ENCODE results near the gene PIM2.
A peak's percentile ranks its signal among the peaks of the same experiment; 100 is the strongest.

The PIM2 gene

GRCh38 chrX:48918643-48919340, at the start of gene PIM2:
Gene PIM2 (minus strand): TSS chrX:48919024. CDS start chrX:48918834, 190 bp downstream.
- TF ChIP-seq ZNF274 (IDR thresholded peaks at IDR 0.05; ENCODE audit: low read depth, low read length) = no peak
- H3K4me3 ChIP-seq (ENCODE audit: low read length) = peak within 1 kb of the TSS; percentile 84

- no peak for TF ChIP-seq ZNF274 (IDR thresholded peaks at IDR 0.05; ENCODE audit: low read depth, low read length)
- no peak overlapping the region for H3K4me3 ChIP-seq (ENCODE audit: low read length)
These were observed 49.6 kb upstream of the PIM2 start for GRCh38 chrX:48968377-48968776.

GRCh38 chrX:48966796-48967579, 48.2 kb upstream of the PIM2 start:
- TF ChIP-seq ZNF274 (IDR thresholded peaks at IDR 0.05; ENCODE audit: low read depth, low read length) = no peak
- H3K4me3 ChIP-seq (ENCODE audit: low read length) = no peak overlapping the region

GRCh38 chrX:48965959-48966358, 47.1 kb upstream of the PIM2 start:
- no peak overlapping the region for H3K4me3 ChIP-seq (ENCODE audit: low read length)
- TF ChIP-seq ZNF274 (IDR thresholded peaks at IDR 0.05; ENCODE audit: low read depth, low read length) = no peak

GRCh38 chrX:48961585-48962091, 42.8 kb upstream of the PIM2 start:
- H3K4me3 ChIP-seq (ENCODE audit: low read length) = no peak overlapping the region

GRCh38 chrX:48960291-48960690, 41.5 kb upstream of the PIM2 start:
- no peak for TF ChIP-seq ZNF274 (IDR thresholded peaks at IDR 0.05; ENCODE audit: low read depth, low read length)
- no peak overlapping the region for H3K4me3 ChIP-seq (ENCODE audit: low read length)

More at GRCh38 chrX:48961585-48962091, 42.8 kb upstream of the PIM2 start:
- no peak for TF ChIP-seq ZNF274 (IDR thresholded peaks at IDR 0.05; ENCODE audit: low read depth, low read length)

- no peak for TF ChIP-seq ZNF274 (IDR thresholded peaks at IDR 0.05; ENCODE audit: low read depth, low read length)
- H3K4me3 ChIP-seq (ENCODE audit: low read length) = peak overlapping the region; percentile 75; the same call in 1 of the 2 replicates
These were observed 39.8 kb upstream of the PIM2 start for GRCh38 chrX:48958635-48959094.

GRCh38 chrX:48957827-48958634, 39.2 kb upstream of the PIM2 start:
- TF ChIP-seq ZNF274 (IDR thresholded peaks at IDR 0.05; ENCODE audit: low read depth, low read length) = no peak
- peak overlapping the region; percentile 75; the same call in 1 of the 2 replicates for H3K4me3 ChIP-seq (ENCODE audit: low read length)

GRCh38 chrX:48957477-48957826, 38.6 kb upstream of the PIM2 start, which contains the start of gene OTUD5:
Gene OTUD5 (minus strand): TSS chrX:48957607. CDS start chrX:48957570, 37 bp downstream.
- no peak for TF ChIP-seq ZNF274 (IDR thresholded peaks at IDR 0.05; ENCODE audit: low read depth, low read length)
- H3K4me3 ChIP-seq (ENCODE audit: low read length) = peak within 1 kb of the TSS; percentile 71

- H3K4me3 ChIP-seq (ENCODE audit: low read length) = peak overlapping the region; percentile 71
- TF ChIP-seq ZNF274 (IDR thresholded peaks at IDR 0.05; ENCODE audit: low read depth, low read length) = no peak
These were observed 38.0 kb upstream of the PIM2 start for GRCh38 chrX:48956728-48957414.

- no peak overlapping the region for H3K4me3 ChIP-seq (ENCODE audit: low read length)
- no peak for TF ChIP-seq ZNF274 (IDR thresholded peaks at IDR 0.05; ENCODE audit: low read depth, low read length)
These were observed 29.8 kb upstream of the PIM2 start for GRCh38 chrX:48948589-48948988.

- H3K4me3 ChIP-seq (ENCODE audit: low read length) = no peak overlapping the region
- TF ChIP-seq ZNF274 (IDR thresholded peaks at IDR 0.05; ENCODE audit: low read depth, low read length) = no peak
These were observed 26.9 kb upstream of the PIM2 start for GRCh38 chrX:48945517-48946348.

GRCh38 chrX:48942895-48943294, 24.1 kb upstream of the PIM2 start:
- H3K4me3 ChIP-seq (ENCODE audit: low read length) = no peak overlapping the region
- no peak for TF ChIP-seq ZNF274 (IDR thresholded peaks at IDR 0.05; ENCODE audit: low read depth, low read length)

All from GM08714 (cell line).